GM23338 (cell line): ENCODE measurements around the gene GPAT2. TPM values are rescaled to one million over a fixed set of nuclear protein-coding genes. Genes with fewer than 3 reads are reported as not detected.
"Not testable (repeated sequence)": the region's sequence is repeated elsewhere in the genome, so short reads cannot be mapped to it uniquely, and the experiment has no call there.

ENCODE experiments used
- ATAC-seq: fragments of 200-7000 bp; cut with Tn5 transposase; 3 replicates; pipeline ENCODE4 v1.9.1; 2020
- DNase-seq: peaks from one replicate; pipeline ENCODE4 v3.0.0-alpha.2; 2015; ENCODE audit warnings: low spot score
- H2AFZ ChIP-seq: fragments of 200-600 bp; sonication (generic); 2 replicates; pipeline ENCODE4 v1.8.0; 2016; ENCODE audit warnings: antibody characterized with exemption, mild to moderate bottlenecking, moderate library complexity
- H3F3A ChIP-seq: fragments of 200-600 bp; sonication (generic); replicated peaks from 2 replicates; pipeline ENCODE4 v1.8.0; 2017; ENCODE audit warnings: antibody characterized with exemption, mixed run types, low read depth
- H3K27ac ChIP-seq: fragments of 200-600 bp; sonication (generic); 2 replicates; pipeline ENCODE4 v1.6.1; 2016; ENCODE audit warnings: low read depth
- H3K27me3 ChIP-seq: fragments of 200-600 bp; sonication (generic); 2 replicates; pipeline ENCODE4 v1.8.0; 2016; ENCODE audit warnings: mild to moderate bottlenecking, mixed run types, moderate library complexity; ENCODE audit not compliant: insufficient read depth
- H3K36me3 ChIP-seq: fragments of 200-600 bp; sonication (generic); 2 replicates; pipeline ENCODE4 v1.8.0; 2016; ENCODE audit warnings: mild to moderate bottlenecking; ENCODE audit not compliant: insufficient read depth
- H3K4me1 ChIP-seq: fragments of 200-600 bp; sonication (generic); 2 replicates; pipeline ENCODE4 v1.8.0; 2016; ENCODE audit warnings: mild to moderate bottlenecking, moderate library complexity; ENCODE audit not compliant: insufficient read depth
- H3K4me2 ChIP-seq: fragments of 200-600 bp; sonication (generic); 2 replicates; pipeline ENCODE4 v1.7.1; 2017; ENCODE audit warnings: mixed run types
- H3K4me3 ChIP-seq: fragments of 200-600 bp; sonication (generic); 2 replicates; pipeline ENCODE4 v1.6.1; 2016; ENCODE audit warnings: mixed run types
- H3K79me2 ChIP-seq: fragments of 200-600 bp; sonication (generic); replicated peaks from 2 replicates; pipeline ENCODE4 v1.8.0; 2017; ENCODE audit warnings: mild to moderate bottlenecking; ENCODE audit not compliant: insufficient read depth
- H3K9me2 ChIP-seq: fragments of 200-600 bp; sonication (generic); 2 replicates; pipeline ENCODE4 v1.8.0; 2017; ENCODE audit not compliant: insufficient read depth
- H4K20me1 ChIP-seq: fragments of 200-600 bp; sonication (generic); replicated peaks from 2 replicates; pipeline ENCODE4 v1.8.0; 2017; ENCODE audit warnings: mild to moderate bottlenecking; ENCODE audit not compliant: insufficient read depth
- H3K27ac Mint-ChIP-seq: 2 replicates; pipeline ENCODE4 v1.8.0; 2020; ENCODE audit warnings: inconsistent platforms, mild to moderate bottlenecking, moderate library complexity, mixed read lengths
- H3K27me3 Mint-ChIP-seq: 3 replicates; pipeline ENCODE4 v1.8.0; 2022; ENCODE audit warnings: low read depth, mild to moderate bottlenecking, moderate library complexity, mixed read lengths, inconsistent platforms; ENCODE audit not compliant: insufficient read depth, poor library complexity
- H3K36me3 Mint-ChIP-seq: 3 replicates; pipeline ENCODE4 v1.8.0; 2021; ENCODE audit warnings: low read depth, mild to moderate bottlenecking, inconsistent platforms, moderate library complexity, mixed read lengths
- H3K4me1 Mint-ChIP-seq: 3 replicates; pipeline ENCODE4 v1.8.0; 2020; ENCODE audit warnings: mild to moderate bottlenecking, inconsistent platforms, mixed read lengths
- H3K4me3 Mint-ChIP-seq: 3 replicates; pipeline ENCODE4 v1.8.0; 2021; ENCODE audit warnings: moderate library complexity, mild to moderate bottlenecking, inconsistent platforms, mixed read lengths
- H3K9me3 Mint-ChIP-seq: 3 replicates; pipeline ENCODE4 v1.8.0; 2020; ENCODE audit warnings: moderate library complexity, mild to moderate bottlenecking, inconsistent platforms, mixed read lengths
- JUNB ChIP-seq: IDR thresholded peaks from one replicate; pipeline ENCODE4 v1.6.1; 2016; ENCODE audit warnings: antibody characterized with exemption; ENCODE audit not compliant: unreplicated experiment
- REST ChIP-seq: IDR thresholded peaks from one replicate; pipeline ENCODE4 v1.6.1; 2018; ENCODE audit warnings: antibody characterized with exemption; ENCODE audit not compliant: unreplicated experiment
- STAT1 ChIP-seq: IDR thresholded peaks from one replicate; pipeline ENCODE4 v1.6.1; 2016; ENCODE audit warnings: antibody characterized with exemption; ENCODE audit not compliant: unreplicated experiment
- ZNF114 ChIP-seq: fragments of 250-450 bp; sonication (Bioruptor Pico); IDR thresholded peaks from 2 replicates; pipeline ENCODE4 v1.5.0; 2020; ENCODE audit warnings: mild to moderate bottlenecking, moderate library complexity
- ZNF331 ChIP-seq: fragments of 250-450 bp; sonication (Bioruptor Pico); IDR thresholded peaks from 2 replicates; pipeline ENCODE4 v1.5.0; 2020; ENCODE audit warnings: low read depth, mild to moderate bottlenecking, moderate library complexity
- ZNF462 ChIP-seq: fragments of 250-450 bp; sonication (Bioruptor Pico); IDR thresholded peaks from 2 replicates; pipeline ENCODE4 v1.5.0; 2020; ENCODE audit warnings: mild to moderate bottlenecking, moderate library complexity
- long read RNA-seq: library from polyadenylated mRNA; unstranded; transcript quantifications from one replicate; pipeline ENCODE4 v2.0.0, GENCODE V29; 2020; ENCODE audit not compliant: unreplicated experiment
- polyA plus RNA-seq: library from polyadenylated mRNA; unstranded; fragments of >200 nt; fragmentation: Nextera tagmentation; extraction: Ambion mirVana; gene quantifications from 2 replicates; pipeline ENCODE4 v1.2.1, GENCODE V29; 2016
- total RNA-seq: library from RNA; depleted of rRNA; stranded (reverse); fragments of >200 nt; shearing (Covaris generic); gene quantifications from 2 replicates; pipeline ENCODE4 v1.2.3, GENCODE V29; 2014; rRNA removed

GPAT2 gene, protein sequence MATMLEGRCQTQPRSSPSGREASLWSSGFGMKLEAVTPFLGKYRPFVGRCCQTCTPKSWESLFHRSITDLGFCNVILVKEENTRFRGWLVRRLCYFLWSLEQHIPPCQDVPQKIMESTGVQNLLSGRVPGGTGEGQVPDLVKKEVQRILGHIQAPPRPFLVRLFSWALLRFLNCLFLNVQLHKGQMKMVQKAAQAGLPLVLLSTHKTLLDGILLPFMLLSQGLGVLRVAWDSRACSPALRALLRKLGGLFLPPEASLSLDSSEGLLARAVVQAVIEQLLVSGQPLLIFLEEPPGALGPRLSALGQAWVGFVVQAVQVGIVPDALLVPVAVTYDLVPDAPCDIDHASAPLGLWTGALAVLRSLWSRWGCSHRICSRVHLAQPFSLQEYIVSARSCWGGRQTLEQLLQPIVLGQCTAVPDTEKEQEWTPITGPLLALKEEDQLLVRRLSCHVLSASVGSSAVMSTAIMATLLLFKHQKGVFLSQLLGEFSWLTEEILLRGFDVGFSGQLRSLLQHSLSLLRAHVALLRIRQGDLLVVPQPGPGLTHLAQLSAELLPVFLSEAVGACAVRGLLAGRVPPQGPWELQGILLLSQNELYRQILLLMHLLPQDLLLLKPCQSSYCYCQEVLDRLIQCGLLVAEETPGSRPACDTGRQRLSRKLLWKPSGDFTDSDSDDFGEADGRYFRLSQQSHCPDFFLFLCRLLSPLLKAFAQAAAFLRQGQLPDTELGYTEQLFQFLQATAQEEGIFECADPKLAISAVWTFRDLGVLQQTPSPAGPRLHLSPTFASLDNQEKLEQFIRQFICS
- 2.0 and 2.2 TPM in 2 replicates for total RNA-seq
- polyA plus RNA-seq, result 1.4 and 1.6 TPM in 2 replicates
- long read RNA-seq, result 0 reads

- DNase-seq, H3K27ac Mint-ChIP-seq, H3K4me2 ChIP-seq, H3K36me3 Mint-ChIP-seq, H3K4me3 ChIP-seq, H3K4me3 Mint-ChIP-seq, H3K4me1 Mint-ChIP-seq, H3K79me2 ChIP-seq, H3K9me3 Mint-ChIP-seq, H3K36me3 ChIP-seq, H3K27ac ChIP-seq, H2AFZ ChIP-seq, H4K20me1 ChIP-seq, H3K4me1 ChIP-seq, H3F3A ChIP-seq, H3K27me3 ChIP-seq, H3K27me3 Mint-ChIP-seq, H3K9me2 ChIP-seq: not testable (repeated sequence)
- peak; percentile 83 for ATAC-seq
Observed at GRCh38 chr2:96034792-96035191, at the start of gene GPAT2. GPAT2 (minus strand) TSS chr2:96034916; CDS start chr2:96032359, 2,557 bp downstream.

GRCh38 chr2:96083989-96084857 lies 49.5 kb upstream of the GPAT2 start:
- peaks cover 3% of the 10 kb centered on the region for H3K27me3 Mint-ChIP-seq
- H3K9me3 Mint-ChIP-seq, result no peaks in the 10 kb centered on the region
- no peaks in the 10 kb centered on the region for H3K36me3 Mint-ChIP-seq
- no peak for TF ChIP-seq ZNF462 (CRISPR knock-in tag)
- TF ChIP-seq JUNB, result no peak
- no peak for TF ChIP-seq ZNF114 (CRISPR knock-in tag)
- TF ChIP-seq STAT1, result no peak
- TF ChIP-seq REST, result no peak
- no peak for TF ChIP-seq ZNF331 (CRISPR knock-in tag)

More at GRCh38 chr2:96083989-96084857, 49.5 kb upstream of the GPAT2 start:
- Mint-ChIP-seq H3K4me3 (no peak overlapping the region), H3K27ac (no peak overlapping the region), H3K4me1 (no peaks in the 10 kb centered on the region)
- Histone ChIP-seq H3K27me3 (no peaks in the 10 kb centered on the region), H3K36me3 (no peaks in the 10 kb centered on the region), H3K27ac (no peak overlapping the region), H4K20me1 (no peaks in the 10 kb centered on the region), H3F3A (no peaks in the 10 kb centered on the region), H3K4me2 (no peak overlapping the region), H2AFZ (no peak overlapping the region), H3K79me2 (no peaks in the 10 kb centered on the region), H3K4me3 (no peak overlapping the region), H3K9me2 (no peaks in the 10 kb centered on the region), H3K4me1 (no peaks in the 10 kb centered on the region)
- DNase-seq (no peak), ATAC-seq (no peak)
